ENCODE measurements around the gene NPDC1.

Gene NPDC1

DNA sequence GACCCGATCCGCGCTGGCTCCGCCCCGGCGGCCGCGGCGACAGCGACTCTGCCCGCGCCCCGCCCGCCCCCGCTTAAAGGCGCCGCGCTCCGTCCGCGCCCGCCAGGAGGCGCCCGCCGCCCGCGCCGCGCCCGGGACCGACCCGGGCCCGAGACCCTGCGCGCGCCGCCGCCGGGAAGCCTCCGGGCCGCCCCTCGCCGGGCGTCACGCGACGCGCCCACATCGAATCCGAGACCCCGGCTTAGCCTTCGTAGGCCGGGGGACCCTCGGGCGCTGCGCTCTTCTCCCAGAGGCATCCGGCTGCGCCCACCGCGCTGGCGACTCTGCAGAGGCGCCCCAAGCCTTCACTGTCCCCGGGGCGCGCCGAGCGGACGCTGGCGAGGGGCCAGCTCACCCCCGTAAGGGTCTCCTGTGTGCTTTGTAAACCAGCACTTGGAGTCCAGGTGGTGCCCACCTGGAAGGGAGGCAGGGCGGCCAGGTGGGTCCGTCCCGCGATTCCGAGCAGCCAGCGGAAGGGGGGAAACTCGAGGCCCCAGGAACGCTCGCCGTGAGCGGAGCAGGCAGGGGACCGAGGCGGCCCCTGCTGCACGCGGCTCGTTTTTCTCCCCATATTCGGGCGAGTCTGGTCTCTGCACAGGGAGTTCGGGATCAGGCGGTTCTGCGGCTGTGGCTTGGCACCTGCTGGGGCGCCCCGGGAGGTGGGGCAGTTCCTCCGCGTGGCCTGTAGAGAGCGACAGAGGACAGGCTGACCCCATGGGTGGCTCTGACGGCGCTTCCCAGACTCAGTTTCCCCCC lies 17.5 kb downstream of the NPDC1 start:
- peak; percentile 85 for DNase-seq
- Mint-ChIP-seq H3K27me3 (ENCODE audit: low read depth, poor library complexity) (peaks cover 4% of the 10 kb centered on the region), H3K9me3 (no peaks in the 10 kb centered on the region), H3K4me1 (peaks cover 7% of the 10 kb centered on the region), H3K36me3 (ENCODE audit: low read depth) (no peaks in the 10 kb centered on the region), H3K4me3 (peak overlapping the region; percentile 72), H3K27ac (no peak overlapping the region)
- TF ChIP-seq, protein P1, sequence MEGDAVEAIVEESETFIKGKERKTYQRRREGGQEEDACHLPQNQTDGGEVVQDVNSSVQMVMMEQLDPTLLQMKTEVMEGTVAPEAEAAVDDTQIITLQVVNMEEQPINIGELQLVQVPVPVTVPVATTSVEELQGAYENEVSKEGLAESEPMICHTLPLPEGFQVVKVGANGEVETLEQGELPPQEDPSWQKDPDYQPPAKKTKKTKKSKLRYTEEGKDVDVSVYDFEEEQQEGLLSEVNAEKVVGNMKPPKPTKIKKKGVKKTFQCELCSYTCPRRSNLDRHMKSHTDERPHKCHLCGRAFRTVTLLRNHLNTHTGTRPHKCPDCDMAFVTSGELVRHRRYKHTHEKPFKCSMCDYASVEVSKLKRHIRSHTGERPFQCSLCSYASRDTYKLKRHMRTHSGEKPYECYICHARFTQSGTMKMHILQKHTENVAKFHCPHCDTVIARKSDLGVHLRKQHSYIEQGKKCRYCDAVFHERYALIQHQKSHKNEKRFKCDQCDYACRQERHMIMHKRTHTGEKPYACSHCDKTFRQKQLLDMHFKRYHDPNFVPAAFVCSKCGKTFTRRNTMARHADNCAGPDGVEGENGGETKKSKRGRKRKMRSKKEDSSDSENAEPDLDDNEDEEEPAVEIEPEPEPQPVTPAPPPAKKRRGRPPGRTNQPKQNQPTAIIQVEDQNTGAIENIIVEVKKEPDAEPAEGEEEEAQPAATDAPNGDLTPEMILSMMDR (IDR thresholded peaks at IDR 0.05), result no peak

DNA sequence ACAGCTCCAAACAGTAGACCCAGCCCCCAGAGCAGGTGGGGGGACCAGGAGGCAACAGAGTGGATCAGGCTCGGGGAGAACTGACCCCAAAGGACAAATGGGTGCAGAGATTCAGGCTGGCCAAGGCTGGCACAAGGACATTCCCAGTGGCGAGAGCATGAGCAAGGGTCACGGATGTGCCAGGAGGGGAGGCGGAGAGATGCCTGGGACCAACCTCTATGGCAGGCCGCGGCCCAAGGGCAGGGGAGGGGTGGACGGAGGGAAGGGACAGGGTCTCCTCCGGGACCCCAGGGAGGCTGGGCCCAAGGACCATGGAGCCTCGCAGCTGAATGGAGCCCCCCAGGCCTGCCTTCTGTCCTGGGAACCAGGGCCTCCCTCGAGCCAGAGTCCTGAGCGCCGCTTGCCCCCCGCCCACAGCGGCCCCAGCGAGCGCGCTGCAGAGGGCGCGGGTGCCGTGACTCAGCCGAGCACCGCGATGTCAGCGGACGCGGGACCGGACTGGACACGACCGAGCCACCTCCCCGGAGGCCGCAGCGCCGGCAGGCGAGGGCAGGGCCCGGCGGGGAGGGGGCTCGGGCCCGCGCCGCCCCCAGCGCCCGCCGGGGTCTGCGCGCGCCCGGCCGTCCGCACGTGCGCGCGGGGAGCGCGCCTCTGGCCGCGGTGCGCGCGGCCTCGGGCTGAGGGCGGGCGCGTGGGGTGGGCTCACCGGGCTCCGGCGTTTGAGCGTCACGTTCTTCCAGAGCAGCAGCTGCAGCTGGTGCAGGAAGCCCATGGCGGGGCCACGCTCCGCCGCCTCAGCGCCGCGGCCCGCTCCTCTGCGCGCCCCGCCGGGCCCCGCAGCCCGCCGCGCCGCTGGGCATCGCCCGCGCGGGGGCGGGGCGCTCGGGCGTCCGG lies 18.4 kb downstream of the NPDC1 start, which contains the start of gene ABCA2:
TSS of gene ABCA2 (minus strand) at position 869 of the 894 bp plus-strand sequence. CDS start at position 772, 97 bp downstream.
- TF ChIP-seq, protein P1 (IDR thresholded peaks at IDR 0.05), result no peak
- peak within 1 kb of the TSS; percentile 85 for H3K4me3 Mint-ChIP-seq
- no peaks in the 10 kb centered on the region for H3K36me3 Mint-ChIP-seq (ENCODE audit: low read depth)
- H3K27me3 Mint-ChIP-seq (ENCODE audit: low read depth, poor library complexity), result peaks cover 4% of the 10 kb centered on the region
- peak; percentile 56 for DNase-seq
- H3K9me3 Mint-ChIP-seq, result no peaks in the 10 kb centered on the region
- peaks cover 14% of the 10 kb centered on the region for H3K4me1 Mint-ChIP-seq
- H3K27ac Mint-ChIP-seq, result no peak within 1 kb of the TSS

DNA sequence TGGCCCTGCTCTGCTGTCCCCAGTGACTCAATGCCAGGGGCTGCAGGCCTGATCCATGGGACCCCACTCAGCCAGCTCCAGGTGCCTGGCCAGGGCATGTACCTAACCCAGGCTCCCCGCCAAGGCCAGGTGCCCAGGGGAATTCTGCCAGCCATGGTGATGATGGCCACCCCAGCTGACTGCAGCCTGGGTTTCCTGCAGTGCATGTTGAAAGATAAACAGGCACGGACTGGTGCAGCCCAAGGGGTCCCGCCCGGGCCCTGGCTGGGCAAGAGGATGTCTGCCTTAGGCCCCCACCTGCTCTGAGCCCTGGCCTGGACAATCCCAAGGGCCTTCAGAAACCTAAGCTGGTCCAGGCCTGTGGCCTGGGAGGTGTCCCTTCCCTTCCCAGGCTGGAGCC lies 19.1 kb downstream of the NPDC1 start:
- TF ChIP-seq, protein P1 (IDR thresholded peaks at IDR 0.05), result no peak
- no peak for DNase-seq
- H3K27me3 Mint-ChIP-seq (ENCODE audit: low read depth, poor library complexity), result peaks cover 4% of the 10 kb centered on the region
- H3K36me3 Mint-ChIP-seq (ENCODE audit: low read depth), result no peaks in the 10 kb centered on the region
- peaks cover 19% of the 10 kb centered on the region for H3K4me1 Mint-ChIP-seq
- no peaks in the 10 kb centered on the region for H3K9me3 Mint-ChIP-seq
- peak overlapping the region; percentile 85 for H3K4me3 Mint-ChIP-seq
- H3K27ac Mint-ChIP-seq, result no peak overlapping the region

DNA sequence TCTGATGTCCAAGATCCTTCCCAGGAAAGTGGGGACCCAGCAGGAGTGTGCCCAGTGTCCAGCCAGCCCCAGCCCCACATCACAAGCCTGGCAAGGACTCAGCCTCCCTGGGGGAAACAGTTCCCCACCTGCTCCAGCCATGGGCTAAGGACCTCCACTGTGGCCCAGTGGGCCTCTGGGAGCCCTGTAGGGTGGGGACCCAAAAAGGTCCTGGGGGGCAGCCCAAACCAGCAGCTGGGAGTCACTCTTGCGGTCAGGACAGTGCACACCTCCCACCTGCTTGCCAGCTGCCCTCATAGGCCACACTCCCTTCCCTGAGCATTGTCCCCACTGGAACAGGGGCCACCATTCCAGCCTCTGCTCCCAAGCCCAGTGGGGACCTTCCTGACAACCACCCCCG lies 19.6 kb downstream of the NPDC1 start:
- no peak overlapping the region for H3K27ac Mint-ChIP-seq
- DNase-seq, result no peak
- H3K27me3 Mint-ChIP-seq (ENCODE audit: low read depth, poor library complexity), result peaks cover 4% of the 10 kb centered on the region
- H3K4me3 Mint-ChIP-seq, result no peak overlapping the region
- H3K9me3 Mint-ChIP-seq, result no peaks in the 10 kb centered on the region
- no peaks in the 10 kb centered on the region for H3K36me3 Mint-ChIP-seq (ENCODE audit: low read depth)
- TF ChIP-seq, protein P1 (IDR thresholded peaks at IDR 0.05), result no peak
- H3K4me1 Mint-ChIP-seq, result peaks cover 19% of the 10 kb centered on the region

DNA sequence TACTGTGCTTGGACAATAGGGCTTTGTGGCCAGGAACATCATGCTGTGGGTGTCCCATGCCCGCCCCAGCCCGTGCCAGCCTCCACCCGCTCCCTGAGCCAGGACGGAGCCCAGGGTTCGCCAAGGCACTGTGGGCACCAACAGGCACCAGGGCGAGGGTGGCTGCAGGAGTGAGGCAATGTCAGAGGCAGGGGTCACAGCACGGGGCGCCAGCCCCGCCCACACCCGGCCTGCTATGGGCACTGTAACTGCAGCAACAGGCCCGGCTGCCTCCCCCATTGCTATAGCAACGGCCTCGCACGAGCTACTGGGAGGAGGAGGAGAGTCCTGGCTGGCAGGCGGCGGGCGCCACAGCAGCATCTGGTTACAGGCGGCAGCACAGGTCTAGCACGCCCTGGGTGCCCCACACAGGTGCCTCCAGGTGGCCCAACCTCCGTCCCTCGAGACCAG lies 20.4 kb downstream of the NPDC1 start:
- H3K9me3 Mint-ChIP-seq, result no peaks in the 10 kb centered on the region
- peaks cover 4% of the 10 kb centered on the region for H3K27me3 Mint-ChIP-seq (ENCODE audit: low read depth, poor library complexity)
- no peaks in the 10 kb centered on the region for H3K36me3 Mint-ChIP-seq (ENCODE audit: low read depth)
- peak; percentile 45 for DNase-seq
- no peak overlapping the region for H3K27ac Mint-ChIP-seq
- TF ChIP-seq, protein P1 (IDR thresholded peaks at IDR 0.05), result no peak
- H3K4me1 Mint-ChIP-seq, result peaks cover 19% of the 10 kb centered on the region
- no peak overlapping the region for H3K4me3 Mint-ChIP-seq

All from nephron progenitor cell (in vitro differentiated cells).